PFSK-1 (cell line): ENCODE results near the gene SPDEF.

Experiments
- FOXP2 ChIP-seq: optimal IDR thresholded peaks from 2 replicates; pipeline ENCODE3; 2011; ENCODE audit warnings: borderline replicate concordance, control low read depth, inconsistent platforms; ENCODE audit not compliant: insufficient read depth; ENCODE audit errors: extremely low read length, extremely low read depth
- POLR2AphosphoS5 ChIP-seq: IDR thresholded peaks from 2 replicates; pipeline ENCODE4 v1.6.1; 2012; ENCODE audit warnings: low read depth, mild to moderate bottlenecking, control low read depth, low read length, moderate library complexity
- TAF1 ChIP-seq: IDR thresholded peaks from 2 replicates; pipeline ENCODE4 v1.6.1; 2012; ENCODE audit warnings: low read length, control low read depth, borderline replicate concordance; ENCODE audit not compliant: insufficient read depth
- TF ChIP-seq, protein P1 (sequence below), 2 experiments: IDR thresholded peaks; 2 replicates each; pipeline versions ENCODE4 v1.6.1 to v1.8.0; 2011 to 2012; ENCODE audit warnings: low read depth in 2 of 2, low read length in 2 of 2, control low read depth in 1 of 2, inconsistent platforms in 1 of 2, mild to moderate bottlenecking in 1 of 2, moderate library complexity in 1 of 2; ENCODE audit not compliant: insufficient read depth in 1 of 2

DNA sequence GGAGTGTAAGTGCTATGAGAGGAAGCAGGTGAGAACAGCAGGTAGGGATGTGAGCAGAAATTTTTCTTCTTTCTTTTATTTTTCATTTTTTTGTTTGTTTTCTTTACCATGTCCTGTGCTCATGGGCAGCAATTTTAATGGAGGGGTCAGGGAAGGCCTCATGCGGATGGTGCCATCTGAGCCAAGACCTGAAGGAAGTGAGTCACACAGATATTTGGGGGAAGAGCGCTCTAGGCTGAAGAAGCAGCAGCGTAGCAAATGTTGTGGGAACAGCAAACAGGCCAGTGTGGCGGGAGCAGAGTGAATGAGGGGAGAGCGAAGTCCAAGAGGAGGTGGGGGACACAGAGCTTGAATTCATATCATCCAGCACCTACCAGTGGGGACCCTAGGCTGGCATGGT lies 12.7 kb downstream of the SPDEF start:
- TF ChIP-seq, protein P1, sequence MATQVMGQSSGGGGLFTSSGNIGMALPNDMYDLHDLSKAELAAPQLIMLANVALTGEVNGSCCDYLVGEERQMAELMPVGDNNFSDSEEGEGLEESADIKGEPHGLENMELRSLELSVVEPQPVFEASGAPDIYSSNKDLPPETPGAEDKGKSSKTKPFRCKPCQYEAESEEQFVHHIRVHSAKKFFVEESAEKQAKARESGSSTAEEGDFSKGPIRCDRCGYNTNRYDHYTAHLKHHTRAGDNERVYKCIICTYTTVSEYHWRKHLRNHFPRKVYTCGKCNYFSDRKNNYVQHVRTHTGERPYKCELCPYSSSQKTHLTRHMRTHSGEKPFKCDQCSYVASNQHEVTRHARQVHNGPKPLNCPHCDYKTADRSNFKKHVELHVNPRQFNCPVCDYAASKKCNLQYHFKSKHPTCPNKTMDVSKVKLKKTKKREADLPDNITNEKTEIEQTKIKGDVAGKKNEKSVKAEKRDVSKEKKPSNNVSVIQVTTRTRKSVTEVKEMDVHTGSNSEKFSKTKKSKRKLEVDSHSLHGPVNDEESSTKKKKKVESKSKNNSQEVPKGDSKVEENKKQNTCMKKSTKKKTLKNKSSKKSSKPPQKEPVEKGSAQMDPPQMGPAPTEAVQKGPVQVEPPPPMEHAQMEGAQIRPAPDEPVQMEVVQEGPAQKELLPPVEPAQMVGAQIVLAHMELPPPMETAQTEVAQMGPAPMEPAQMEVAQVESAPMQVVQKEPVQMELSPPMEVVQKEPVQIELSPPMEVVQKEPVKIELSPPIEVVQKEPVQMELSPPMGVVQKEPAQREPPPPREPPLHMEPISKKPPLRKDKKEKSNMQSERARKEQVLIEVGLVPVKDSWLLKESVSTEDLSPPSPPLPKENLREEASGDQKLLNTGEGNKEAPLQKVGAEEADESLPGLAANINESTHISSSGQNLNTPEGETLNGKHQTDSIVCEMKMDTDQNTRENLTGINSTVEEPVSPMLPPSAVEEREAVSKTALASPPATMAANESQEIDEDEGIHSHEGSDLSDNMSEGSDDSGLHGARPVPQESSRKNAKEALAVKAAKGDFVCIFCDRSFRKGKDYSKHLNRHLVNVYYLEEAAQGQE (IDR thresholded peaks at IDR 0.05; ENCODE audit: insufficient read depth in 1 of 2, low read depth in 2 of 2, low read length in 2 of 2) = no peak
- TF ChIP-seq FOXP2 (no peak), TAF1 (no peak), POLR2AphosphoS5 (no peak)
